ENCODE measurements around the gene CYLD.

The CYLD gene

DNA sequence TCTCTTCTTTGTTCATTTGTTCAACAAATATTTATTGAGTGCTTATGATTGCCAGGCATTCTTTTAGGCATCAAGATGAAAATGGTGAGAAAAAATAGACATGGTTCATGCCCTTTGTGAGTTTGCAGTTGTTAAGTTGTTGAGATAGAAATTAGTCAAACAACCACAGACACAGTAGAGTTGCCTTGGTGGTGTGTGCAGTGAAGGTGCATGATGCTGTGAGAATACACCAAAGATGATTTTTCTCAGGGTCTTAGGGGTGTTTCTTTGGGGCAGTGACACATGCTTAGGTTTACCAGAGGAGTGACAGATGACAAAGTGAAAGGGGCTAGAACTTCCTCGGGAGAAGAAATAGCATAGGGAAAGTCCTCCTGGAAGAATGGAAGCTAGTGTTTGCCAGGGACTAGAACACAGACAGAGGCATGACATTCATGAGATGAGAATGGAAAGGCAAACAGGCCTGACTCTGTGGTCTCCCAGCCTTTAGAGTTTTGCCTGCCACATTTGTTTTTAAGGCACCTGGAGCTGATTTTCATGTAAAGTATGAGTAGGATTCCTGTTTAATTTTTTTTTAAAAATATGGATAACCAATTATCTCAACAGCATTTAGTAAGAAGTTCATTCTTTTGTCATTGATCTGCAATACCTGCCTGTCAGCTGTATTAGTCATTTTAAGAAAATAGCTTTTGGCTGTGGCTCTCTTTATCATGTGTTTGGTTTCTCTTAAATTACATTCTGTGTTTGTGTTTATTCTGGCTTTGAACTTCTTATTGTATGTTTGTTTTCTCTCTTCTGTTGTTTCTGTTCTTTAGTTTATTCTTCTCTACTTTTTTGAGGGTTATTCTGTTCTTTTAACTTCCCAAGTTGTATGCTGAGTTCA lies 36.6 kb downstream of the CYLD start:
- DNase-seq (ENCODE audit: low read depth in 3 of 3): no peak

DNA sequence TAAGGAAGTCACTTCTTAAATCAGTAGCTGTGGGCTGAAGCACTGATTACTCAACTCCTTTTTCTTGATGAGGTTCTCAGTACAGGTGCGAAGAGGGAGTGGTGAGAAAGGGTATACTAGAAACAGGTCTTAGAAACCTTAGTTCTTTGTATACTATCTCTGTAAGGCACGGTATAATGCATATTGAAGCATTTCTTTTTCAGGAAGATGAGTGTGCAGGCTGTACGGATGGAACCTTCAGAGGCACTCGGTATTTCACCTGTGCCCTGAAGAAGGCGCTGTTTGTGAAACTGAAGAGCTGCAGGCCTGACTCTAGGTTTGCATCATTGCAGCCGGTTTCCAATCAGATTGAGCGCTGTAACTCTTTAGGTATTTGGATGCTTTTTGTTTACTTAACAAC lies 39.2 kb downstream of the CYLD start:
- DNase-seq (ENCODE audit: low read depth in 3 of 3): no peak

DNA sequence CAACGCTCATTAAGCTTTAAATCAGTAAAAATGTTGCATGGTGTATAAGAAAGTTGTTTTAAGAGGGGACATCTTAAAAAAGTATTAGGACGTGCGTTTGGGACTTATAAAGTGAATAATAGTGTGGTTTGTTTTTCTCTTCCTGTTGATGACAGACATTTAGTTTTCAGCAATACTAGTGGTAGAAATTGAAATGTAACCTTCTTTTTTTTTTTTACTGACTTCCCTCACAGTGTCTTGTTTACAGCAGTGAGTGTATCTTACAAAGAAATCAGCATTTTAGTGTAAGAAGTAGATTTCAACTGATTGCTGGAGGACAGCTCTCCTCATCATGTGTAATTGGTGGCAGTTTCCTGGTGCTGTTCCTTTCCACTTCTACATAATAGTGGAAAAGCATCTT lies 39.6 kb downstream of the CYLD start:
- no peak for DNase-seq (ENCODE audit: low read depth in 3 of 3)

DNA sequence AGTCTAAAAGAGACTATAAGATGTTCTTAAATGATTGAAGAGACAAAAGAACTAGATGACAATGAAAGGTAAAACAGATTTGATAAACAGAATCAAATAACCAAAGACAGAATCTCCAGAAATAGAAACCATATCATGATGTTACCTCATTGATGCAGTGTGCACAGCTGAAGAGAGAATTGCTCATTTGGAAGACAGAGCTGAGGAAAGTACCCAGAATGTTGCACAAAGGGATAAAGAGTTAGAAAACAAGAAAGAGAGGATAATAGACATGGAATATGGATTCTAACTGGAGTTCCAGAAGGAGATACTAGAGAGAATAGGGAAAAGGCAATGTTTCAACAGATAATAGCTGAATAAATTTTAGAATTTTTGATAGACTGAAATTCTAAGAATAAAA lies 47.9 kb downstream of the CYLD start:
- no peak for DNase-seq (ENCODE audit: low read depth in 3 of 3)

DNA sequence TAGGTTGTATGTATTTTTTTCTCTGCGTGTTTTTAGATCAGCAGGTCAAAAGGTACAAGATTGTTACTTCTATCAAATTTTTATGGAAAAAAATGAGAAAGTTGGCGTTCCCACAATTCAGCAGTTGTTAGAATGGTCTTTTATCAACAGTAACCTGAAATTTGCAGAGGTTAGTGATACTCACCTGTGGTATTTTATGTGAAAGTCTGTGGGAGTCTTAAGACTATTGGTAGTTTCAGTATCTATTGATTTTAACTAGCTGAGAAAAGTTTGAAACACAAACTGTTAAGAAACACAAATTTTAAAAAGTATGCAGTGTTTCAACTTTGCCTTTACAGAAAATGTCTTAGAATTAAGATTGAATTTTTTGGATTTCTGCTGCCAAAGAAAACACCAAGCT lies 49.6 kb downstream of the CYLD start:
- no peak for DNase-seq (ENCODE audit: low read depth in 3 of 3)

DNA sequence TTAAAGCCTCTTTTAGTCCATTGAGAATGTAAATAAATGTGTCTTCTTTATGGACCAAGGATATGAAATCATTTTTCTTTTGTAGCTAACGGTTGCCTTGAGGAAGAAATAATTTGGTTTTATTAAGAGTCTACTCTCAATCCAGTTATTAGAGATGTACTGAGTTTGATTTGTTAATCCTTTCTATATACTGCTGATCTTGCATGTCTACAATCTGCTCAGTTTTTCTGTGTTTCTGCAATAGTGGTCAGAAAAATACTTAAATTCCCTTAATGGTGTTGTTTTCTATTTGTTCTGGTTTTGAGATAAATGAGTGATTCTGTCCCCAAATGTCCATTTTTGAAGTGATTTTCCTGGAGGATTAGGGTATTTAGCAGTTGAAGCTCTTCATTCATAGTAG lies 54.9 kb downstream of the CYLD start:
- DNase-seq (ENCODE audit: low read depth in 3 of 3): no peak

DNA sequence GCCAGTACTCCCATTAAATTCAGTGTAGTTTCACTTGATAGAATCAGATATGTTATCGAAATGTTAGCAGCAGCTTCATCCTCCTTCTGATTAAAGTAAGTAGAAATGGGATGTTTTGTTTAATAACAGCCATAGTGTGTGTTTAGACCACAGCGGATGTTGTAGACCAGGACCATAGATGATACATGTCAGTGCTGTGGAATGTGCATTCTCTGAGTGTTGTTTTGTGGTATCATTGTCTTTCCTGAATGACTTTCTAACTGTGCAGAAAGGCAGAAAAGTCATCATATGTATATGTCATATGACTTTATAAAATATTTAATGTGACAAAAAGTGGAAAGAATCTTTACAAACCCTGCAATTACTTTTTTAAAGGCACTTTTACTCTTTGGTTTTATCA lies 55.6 kb downstream of the CYLD start:
- DNase-seq (ENCODE audit: low read depth in 3 of 3): no peak

DNA sequence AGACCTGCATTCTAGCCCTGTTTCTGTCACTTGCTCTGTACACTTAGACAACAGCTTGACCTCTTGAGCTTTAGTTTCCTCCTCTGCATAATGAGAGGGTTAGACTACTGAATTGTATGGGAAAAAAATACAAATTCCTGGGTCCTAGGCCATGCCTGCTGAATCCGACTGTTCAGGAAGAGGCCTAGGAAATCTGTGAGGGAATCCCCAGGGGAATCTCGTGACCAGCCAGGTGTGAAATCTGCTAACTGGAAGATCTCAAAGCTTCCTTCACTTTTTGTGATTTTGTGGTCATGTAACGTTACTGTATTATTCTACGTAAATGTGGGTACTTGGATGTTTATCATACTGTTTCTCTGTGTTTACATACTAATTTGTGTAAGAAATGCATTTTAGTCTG lies 58.2 kb downstream of the CYLD start:
- DNase-seq (ENCODE audit: low read depth in 3 of 3): no peak

DNA sequence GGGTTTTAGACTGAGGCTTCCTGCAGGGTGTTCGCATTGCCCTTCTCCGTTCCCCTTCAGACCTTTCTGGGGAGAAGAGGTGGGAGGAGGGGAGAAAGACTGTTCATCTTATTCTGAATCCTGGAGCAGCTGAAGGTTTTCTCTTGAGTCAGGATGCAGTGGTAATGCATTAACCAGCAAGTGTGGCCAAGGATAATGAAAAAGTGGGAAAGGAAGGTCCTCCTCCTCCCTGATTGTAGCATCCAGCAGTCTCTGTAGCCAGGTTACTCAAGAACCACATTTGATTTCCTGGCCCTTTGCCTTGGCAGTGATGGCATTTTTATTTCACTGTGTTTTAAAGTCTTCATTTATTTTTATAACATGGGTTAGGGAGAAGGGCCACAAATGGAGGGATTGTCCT lies 59.1 kb downstream of the CYLD start:
- DNase-seq (ENCODE audit: low read depth in 3 of 3): no peak

DNA sequence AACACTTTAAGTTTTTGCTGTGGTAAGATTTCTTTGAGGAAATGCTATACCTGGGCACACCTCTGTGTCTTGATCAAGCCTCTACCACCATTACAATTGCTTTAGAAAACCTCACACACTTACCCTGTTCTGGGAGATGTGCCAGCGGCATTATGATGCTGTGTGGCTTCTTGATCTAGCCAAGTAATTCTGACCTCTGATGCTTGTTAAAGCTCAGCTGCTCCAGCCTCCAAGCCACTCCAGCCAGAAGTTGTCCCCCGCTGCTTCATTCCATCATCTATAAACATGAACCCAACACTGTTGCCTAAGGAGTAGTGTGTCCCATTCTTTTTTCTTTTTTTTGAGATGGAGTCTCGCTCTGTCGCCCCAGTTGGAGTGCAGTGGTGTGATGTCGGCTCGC lies 60.1 kb downstream of the CYLD start:
- no peak for DNase-seq (ENCODE audit: low read depth in 3 of 3)

DNA sequence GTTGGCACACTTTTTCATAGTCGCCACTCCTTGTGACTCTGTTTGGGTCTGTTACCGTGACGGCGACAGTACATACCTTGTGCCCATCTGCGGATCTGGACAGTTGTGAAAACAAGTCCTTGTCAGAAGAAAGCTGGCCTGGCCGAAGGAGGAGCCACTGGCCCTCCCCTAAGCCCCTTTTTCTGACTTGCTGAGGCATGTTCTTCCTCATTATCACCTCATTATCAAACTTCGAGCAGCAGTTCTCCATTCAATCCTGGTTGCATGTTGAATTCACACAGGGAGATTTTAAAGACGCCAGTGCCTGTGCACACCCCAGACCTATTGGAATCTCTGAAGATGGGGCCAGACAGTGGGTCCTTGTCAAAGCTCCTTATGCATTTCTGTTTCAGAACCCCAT lies 61.1 kb downstream of the CYLD start:
- DNase-seq (ENCODE audit: low read depth in 3 of 3): no peak

DNA sequence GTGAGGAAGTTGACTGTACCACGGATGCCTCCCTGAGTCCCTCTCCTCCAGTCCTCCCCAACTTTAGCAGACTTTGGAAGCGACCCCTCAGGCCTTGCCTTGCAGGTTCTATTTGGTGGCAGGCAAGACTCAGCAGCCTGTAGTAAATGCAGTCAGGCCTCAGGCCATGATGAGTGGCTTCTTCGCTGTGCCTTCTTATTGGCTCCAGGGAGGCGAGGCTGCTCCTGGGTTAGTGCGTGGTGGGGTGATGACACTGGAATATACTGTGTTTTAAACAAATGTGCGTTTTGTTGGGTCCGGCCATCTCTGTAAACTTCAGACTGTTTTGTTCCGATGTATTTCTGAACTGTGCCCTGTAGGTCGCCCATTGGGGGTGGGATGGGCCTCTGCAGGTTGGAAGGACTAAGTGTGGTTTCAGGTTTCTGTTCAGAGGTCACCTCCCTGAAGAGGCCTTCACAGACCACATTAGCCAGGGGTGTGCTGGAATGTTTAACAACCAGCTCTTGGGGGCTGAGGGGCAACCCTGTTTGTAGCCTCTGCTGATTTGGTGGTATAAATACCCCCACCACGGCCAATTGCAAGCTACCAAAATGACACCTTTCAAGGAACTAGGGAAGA lies 62.5 kb downstream of the CYLD start:
- DNase-seq (ENCODE audit: low read depth in 3 of 3): no peak

DNA sequence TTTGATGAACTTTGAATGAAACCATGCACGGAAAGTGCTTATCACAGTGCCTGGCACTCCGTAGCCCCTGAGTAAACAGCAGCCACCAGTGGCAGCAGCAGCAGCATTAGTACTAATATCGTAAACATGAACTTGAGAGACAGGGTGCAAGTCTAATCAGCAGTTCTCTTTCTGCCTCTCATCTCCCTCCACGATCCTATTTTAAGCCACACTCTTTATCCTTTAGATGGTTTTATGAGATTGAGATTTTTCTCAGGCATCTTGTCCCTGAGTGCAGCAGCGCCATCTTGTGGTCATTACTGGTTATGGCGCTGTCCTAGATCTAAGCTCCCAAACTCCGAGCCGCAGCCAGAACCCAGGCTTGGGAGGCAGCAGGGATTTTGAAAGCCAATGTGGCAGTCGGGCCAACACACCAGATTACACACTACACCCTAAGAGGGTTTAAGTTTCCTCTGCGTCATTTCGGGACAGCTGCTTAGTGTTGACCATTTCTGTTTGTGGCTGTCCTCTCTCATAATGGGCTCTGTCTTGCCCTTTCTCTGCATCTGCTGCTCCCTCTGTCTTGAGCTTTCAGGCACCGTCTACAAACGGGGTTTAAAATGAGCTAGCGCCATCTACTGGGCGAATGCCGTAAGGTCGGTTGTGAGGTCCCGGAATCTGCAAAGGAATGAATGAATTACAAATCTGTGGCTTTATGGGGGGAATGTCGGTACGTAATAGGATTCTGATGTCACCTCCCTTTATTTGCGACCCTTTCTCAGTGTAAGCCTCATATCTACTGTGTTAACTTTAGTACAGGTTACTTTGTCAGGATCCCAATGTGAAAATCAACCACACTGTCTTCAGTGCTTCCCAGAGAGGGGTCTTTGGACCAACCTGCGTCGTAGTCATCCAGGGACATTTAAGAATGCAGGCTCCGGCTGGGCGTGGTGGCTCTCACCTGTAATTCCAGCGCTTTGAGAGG lies 64.5 kb downstream of the CYLD start:
- DNase-seq (ENCODE audit: low read depth in 3 of 3): peak; percentile 67 to 81 (median 79)

DNA sequence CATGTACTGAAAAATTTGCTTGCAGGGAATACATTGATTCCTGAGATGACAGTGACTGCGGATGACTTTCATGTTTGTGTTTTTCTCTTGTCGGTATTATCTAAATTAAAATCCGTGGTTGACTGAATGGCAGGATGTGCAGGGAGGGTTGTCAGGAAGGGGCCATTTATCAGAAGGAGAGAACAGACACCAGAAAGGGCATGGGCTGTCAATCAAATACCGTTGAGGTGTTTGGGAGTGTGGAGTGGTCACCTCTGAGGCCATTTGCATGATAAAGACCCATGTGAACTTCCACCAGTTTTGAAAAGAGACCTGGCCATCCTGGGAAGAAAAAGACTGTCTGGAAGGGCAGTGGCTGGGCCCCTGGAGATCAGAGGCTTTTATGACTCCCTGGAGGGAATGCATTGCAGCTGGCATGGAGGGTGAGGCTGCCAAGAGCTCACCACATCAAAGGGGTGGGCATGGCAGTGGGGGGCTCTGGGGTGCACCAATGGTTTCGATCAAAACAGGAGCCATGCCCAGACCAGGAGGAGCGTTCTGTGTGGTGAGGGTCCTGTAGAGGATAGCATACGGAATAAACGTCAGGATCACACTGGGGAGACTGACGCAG lies 67.1 kb downstream of the CYLD start:
- DNase-seq (ENCODE audit: low read depth in 3 of 3): no peak

DNA sequence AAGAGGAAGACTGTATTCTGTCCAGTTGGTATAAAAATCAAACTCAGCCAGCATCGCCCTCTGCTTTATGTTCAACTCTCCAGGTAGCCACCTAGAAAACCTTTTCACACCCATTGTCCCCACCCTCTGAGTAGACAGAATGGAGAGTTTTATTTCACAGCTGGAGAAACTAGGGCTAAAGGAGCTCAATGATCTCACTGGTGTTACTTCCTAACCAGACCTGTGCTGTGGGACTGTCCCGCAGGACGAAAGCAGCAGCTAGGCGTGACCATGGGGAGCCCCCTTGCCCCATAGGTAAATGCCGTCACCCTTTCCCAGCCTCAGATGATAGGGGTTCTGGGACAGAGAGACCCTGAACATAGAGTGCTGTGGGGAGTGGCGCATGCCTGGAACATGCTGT lies 67.7 kb downstream of the CYLD start:
- no peak for DNase-seq (ENCODE audit: low read depth in 3 of 3)

DNA sequence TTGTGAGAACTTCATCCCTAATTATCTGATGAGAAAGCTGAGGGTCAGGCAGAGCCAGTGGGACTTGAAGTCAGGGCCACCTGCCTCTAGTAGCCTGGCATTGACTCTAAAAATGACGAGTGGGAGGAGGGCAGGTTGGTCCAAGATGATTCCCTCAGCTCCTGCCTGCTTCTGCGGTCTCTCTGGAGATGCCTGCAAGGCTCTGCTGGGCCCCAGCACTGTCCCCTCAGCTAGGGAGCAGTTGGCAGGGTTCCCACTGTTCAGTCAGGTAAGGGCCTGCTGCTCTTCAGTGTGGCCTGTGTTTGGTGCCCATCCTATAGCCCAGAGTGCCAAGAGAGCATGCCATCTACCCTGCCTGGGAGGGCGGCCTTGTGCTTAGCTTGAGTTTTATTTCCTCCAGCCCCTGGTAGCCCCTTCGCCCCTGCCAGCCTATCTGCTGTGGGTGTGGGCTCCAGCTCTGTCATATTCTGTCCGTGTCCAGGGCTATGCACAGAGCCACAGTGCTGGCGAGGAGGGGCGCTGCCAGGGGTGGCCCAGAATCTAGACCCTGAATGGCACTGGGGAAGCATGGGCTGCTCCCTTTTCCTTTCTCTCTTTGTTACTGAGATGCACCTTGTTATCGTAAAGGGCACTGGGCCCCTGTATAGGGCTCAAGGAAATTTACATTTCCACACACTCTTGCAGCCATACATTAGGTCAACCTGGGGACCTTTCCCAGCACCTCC lies 68.5 kb downstream of the CYLD start:
- no peak for DNase-seq (ENCODE audit: low read depth in 3 of 3)

DNA sequence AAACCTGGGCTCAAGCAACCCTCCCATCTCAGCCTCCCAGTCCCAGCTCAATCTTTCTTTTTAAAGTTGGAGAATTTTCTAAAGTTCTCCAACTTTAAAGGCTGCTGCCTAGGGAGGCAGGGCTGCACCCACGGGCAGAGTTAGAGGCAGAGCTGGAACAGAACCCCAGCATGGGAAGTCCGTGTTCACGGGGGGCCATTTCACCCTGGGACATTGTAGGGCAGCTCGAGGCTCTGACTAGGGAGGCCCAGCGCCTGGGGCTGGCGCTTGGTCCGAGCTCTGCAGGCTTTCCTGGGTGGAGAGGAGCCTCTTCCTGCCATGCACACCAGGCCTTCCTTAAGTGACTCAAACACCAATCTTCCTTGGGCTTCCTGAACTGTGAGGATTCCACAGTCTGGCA lies 70.2 kb downstream of the CYLD start:
- no peak for DNase-seq (ENCODE audit: low read depth in 3 of 3)

DNA sequence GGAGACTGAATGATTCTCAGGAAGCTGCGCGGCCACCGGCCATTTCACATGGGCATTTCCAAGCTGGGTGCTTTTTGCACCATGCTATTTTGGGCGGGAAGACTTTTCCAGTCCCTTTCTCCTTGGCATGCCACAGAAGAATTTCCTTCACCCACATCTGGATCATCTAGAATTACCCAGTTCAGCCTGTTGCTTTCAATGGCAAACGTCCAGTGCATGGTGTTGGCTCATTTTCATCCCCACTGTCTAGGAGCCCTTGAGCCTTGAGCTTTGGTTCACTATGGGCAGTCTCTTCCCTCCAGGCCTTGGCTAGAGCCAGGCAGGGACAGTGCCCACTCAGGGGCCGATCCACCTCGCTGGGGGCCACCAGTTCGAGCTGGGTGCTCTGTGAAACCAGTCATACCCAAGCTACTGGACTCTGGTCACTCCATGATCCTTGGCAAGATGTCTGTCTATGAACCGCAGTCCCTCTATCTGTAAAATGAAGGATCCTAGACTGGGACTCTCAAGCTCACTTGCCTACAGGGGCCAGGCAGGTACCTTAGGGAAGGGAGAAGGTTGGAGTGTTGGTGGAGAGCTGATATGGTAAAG lies 71.1 kb downstream of the CYLD start:
- no peak for DNase-seq (ENCODE audit: low read depth in 3 of 3)

DNA sequence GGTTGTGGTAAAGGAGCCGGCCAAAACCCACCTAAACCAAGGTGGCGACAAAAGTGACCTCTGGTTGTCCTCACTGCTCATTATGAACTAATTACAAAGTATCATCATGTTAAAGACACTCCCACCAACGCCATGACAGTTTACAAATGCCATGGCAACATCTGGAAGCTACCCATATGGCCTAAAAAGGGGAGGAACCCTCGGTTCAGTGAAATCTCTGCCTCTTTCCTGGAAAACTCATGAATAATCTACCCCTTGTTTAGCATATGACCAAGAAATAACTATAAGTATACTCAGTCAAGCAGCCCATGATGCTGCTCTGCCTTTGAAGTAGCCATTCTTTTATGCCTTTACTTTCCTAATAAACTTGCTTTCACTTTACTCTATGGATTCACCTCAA lies 72.2 kb downstream of the CYLD start:
- DNase-seq (ENCODE audit: low read depth in 3 of 3): no peak

DNA sequence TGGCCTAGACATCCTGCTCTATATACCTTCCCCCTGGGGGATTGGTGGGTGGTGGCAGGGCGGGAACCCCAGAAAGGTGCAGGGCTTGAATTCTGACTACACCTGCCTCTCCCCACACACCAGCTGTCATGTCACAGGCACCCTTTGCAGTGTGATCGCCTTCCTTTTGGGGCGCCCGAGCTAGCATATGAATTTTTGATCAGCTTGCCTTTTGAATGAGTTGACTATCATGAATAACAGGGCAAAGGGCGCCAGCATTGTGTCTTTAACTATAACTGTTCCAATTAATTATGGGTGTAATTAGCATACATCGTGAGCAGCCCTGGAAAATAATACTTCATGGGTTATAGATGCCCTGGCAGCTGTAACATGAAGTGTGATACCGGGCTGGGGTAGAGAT lies 72.7 kb downstream of the CYLD start:
- DNase-seq (ENCODE audit: low read depth in 3 of 3): no peak

DNA sequence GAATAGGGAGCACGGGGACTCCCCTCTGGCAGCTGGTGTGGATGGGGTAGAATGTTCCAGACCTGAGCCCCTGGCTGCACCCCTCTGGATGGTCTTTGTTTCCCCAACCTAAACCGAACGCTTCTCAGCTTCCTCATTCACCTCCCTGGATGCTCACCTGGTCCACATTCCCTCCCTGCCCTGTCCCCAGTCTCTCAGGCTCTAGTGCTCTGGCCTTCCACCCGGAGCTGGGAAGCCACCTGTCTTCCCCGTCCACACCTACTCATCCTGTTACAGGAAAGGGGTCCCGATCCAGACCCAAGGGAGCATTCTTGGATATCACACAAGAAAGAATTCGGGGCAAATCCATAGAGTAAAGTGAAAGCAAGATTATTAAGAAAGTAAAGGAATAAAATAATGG lies 73.5 kb downstream of the CYLD start:
- no peak for DNase-seq (ENCODE audit: low read depth in 3 of 3)
